Esophagus squamous epithelium (tissue), 4 donors: ENCODE data around the gene FCGR3B.
"Not testable (repeated sequence)": the region's sequence is repeated elsewhere in the genome, so short reads cannot be mapped to it uniquely, and the experiment has no call there.

Source experiments
- CTCF ChIP-seq, 6 experiments: fragments of 450-650 bp in 4 of 6; fragments of 200-600 bp in 2 of 6; sonication (generic) in 2 of 6; IDR thresholded peaks; one replicate each; pipeline ENCODE4 v1.5.1; 2016 to 2019; ENCODE audit warnings: antibody characterized with exemption in 6 of 6, mild to moderate bottlenecking in 4 of 6, moderate library complexity in 4 of 6
- POLR2A ChIP-seq, 4 donors: fragments of 450-650 bp; IDR thresholded peaks; one replicate each; pipeline ENCODE4 v1.6.1; 2017; ENCODE audit warnings: antibody characterized with exemption in 4 of 4, mild to moderate bottlenecking in 4 of 4, moderate library complexity in 3 of 4

- not testable (repeated sequence) for TF ChIP-seq POLR2A, CTCF (IDR thresholded peaks at IDR 0.05)
These were observed 27.5 kb upstream of the FCGR3B start for GRCh38 chr1:161658524-161658923.
